Mammary epithelial cell (primary cell): Measurements from ENCODE around the gene CDHR2.

Experiments
- CTCF ChIP-seq, 2 donors: IDR thresholded peaks in 1 of 2; conservative IDR thresholded peaks in 1 of 2; 2 replicates each; pipeline ENCODE4 v1.5.1; 2011 to 2012; ENCODE audit warnings: inconsistent platforms in 2 of 2, low read length in 2 of 2, mild to moderate bottlenecking in 2 of 2, control low read depth in 1 of 2, low read depth in 1 of 2; ENCODE audit not compliant: insufficient read depth in 1 of 2; ENCODE audit errors: extremely low read depth in 1 of 2
- EZH2 ChIP-seq: IDR thresholded peaks from 2 replicates; pipeline ENCODE4 v1.6.1; 2012; ENCODE audit warnings: low read length, inconsistent platforms, borderline replicate concordance

GRCh38 chr5:176640616-176641015 is 91.5 kb downstream of the CDHR2 start:
- TF ChIP-seq CTCF (conservative IDR thresholded peaks at IDR 0.05 in 1 of 2, IDR thresholded peaks at IDR 0.05 in 1 of 2; ENCODE audit: extremely low read depth in 1 of 2, insufficient read depth in 1 of 2, low read depth in 1 of 2, low read length in 2 of 2) (no peak), EZH2 (no peak)
